ENCODE data around the gene KLHL3. TPM values are rescaled to one million over a fixed set of nuclear protein-coding genes. Genes with fewer than 3 reads are reported as not detected.

Gene KLHL3
- polyA plus RNA-seq, 1 donor, result 7.2 TPM

DNA sequence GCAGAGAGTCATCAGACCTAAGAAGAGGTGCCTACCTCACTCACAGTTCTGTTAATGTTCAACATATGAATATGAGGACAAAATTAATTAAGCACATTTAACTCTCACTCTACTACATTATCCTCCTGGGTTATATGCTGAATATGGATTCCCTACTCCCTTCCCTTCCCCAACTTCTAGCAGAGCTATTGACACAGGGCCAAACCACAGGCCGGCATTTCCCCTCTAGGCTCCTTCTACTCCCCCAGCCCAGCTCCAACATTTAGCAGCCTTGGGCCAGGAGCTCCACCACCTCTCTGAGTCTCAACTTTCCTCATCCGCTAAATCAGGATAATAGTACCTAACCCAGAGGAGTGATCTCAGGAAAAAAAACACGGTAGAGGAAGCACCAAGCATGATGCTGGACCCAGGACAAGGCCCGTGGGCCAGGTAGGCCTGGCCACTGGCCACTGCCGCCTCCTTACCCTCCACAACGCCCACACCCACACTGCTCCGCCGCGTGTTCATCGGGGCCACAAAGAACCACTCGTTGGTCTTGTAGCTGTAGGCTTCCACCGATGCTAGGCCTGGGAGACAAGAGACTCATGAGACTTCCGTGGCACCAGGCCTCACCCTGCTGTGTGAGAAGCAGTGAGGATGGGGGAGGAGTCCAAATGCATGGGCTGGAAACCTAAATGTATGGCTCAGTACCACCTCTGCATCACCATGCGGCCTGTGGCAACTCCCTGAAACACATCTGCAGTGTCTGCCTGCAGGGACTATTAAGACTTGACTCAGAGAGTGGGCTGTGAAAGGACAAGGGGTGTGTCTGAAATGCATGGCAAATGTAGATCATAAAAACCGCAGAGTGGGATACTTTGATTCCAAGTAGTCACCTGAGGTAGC is 98.8 kb downstream of the KLHL3 start:
- H3K36me3 ChIP-seq (ENCODE audit: control insufficient read depth, insufficient read depth, low read length), result peaks cover 7% of the 10 kb centered on the region
- no peak overlapping the region for H3K27ac ChIP-seq (ENCODE audit: low read length)
- DNase-seq, result no peak
- no peaks in the 10 kb centered on the region for H3K4me1 ChIP-seq (ENCODE audit: control insufficient read depth, insufficient read depth, low read length)
- no peaks in the 10 kb centered on the region for H3K27me3 ChIP-seq (ENCODE audit: control insufficient read depth, insufficient read depth, low read length)
- H3K4me3 ChIP-seq (ENCODE audit: low read length), result no peak overlapping the region
- no CpG with 5 or more reads among the region's 15 CpGs for WGBS (ENCODE audit: insufficient coverage, low lambda C conversion rate)
- no peaks in the 10 kb centered on the region for H3K9me3 ChIP-seq (ENCODE audit: control insufficient read depth, low read depth, low read length)

DNA sequence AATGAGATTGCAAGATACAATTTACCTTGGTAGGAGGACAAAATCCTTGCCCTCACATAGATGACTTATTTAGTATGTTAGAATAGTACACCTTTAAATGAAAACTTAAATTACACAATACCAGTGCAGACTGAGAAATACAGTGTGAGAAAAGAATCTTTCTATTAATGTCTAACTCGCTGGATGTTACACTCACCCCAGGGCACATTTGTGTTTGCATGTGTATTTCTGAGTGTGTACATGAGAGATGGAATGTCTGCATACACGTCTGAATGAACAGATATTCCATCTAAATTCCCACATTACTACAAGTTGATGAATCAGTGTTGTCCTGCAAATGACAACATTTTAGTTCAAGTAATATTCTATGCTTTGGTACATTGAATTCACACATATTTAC is 99.8 kb downstream of the KLHL3 start:
- no peak overlapping the region for H3K4me3 ChIP-seq (ENCODE audit: low read length)
- no peaks in the 10 kb centered on the region for H3K4me1 ChIP-seq (ENCODE audit: control insufficient read depth, insufficient read depth, low read length)
- WGBS (ENCODE audit: insufficient coverage, low lambda C conversion rate), result no CpG with 5 or more reads among the region's 2 CpGs
- H3K9me3 ChIP-seq (ENCODE audit: control insufficient read depth, low read depth, low read length), result no peaks in the 10 kb centered on the region
- DNase-seq, result no peak
- no peak overlapping the region for H3K27ac ChIP-seq (ENCODE audit: low read length)
- no peaks in the 10 kb centered on the region for H3K27me3 ChIP-seq (ENCODE audit: control insufficient read depth, insufficient read depth, low read length)
- peaks cover 7% of the 10 kb centered on the region for H3K36me3 ChIP-seq (ENCODE audit: control insufficient read depth, insufficient read depth, low read length)

GRCh38 chr5:137635521-137635921 is 100.4 kb downstream of the KLHL3 start:
- peaks cover 7% of the 10 kb centered on the region for H3K36me3 ChIP-seq (ENCODE audit: control insufficient read depth, insufficient read depth, low read length)
- no peak overlapping the region for H3K4me3 ChIP-seq (ENCODE audit: low read length)

DNA sequence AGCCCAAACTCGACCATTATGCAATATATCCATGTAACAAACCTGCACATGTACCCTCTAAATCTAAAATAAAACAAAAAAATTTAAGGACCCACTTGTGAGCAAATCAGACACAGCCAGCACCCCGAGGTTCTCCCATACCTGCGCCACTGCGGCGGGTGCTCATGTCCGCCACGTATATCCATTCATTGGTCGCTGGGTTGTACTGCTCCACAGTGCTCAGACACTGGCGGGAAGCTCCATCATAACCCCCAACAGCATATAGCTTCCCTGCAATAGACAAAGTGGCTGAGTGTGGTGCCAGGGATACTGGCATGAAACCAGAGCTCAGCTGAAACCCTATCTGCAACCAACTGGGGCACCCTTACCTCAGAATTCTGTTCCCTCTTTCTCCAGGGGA is 102.0 kb downstream of the KLHL3 start:
- WGBS (ENCODE audit: insufficient coverage, low lambda C conversion rate), result no CpG with 5 or more reads among the region's 9 CpGs
- Histone ChIP-seq H3K4me1 (ENCODE audit: control insufficient read depth, insufficient read depth, low read length) (no peaks in the 10 kb centered on the region), H3K27me3 (ENCODE audit: control insufficient read depth, insufficient read depth, low read length) (no peaks in the 10 kb centered on the region), H3K36me3 (ENCODE audit: control insufficient read depth, insufficient read depth, low read length) (peaks cover 7% of the 10 kb centered on the region), H3K4me3 (ENCODE audit: low read length) (no peak overlapping the region), H3K9me3 (ENCODE audit: control insufficient read depth, low read depth, low read length) (no peaks in the 10 kb centered on the region), H3K27ac (ENCODE audit: low read length) (no peak overlapping the region)
- no peak for DNase-seq

More at GRCh38 chr5:137635521-137635921, 100.4 kb downstream of the KLHL3 start:
- Histone ChIP-seq H3K4me1 (ENCODE audit: control insufficient read depth, insufficient read depth, low read length) (no peaks in the 10 kb centered on the region), H3K27ac (ENCODE audit: low read length) (no peak overlapping the region), H3K27me3 (ENCODE audit: control insufficient read depth, insufficient read depth, low read length) (no peaks in the 10 kb centered on the region), H3K9me3 (ENCODE audit: control insufficient read depth, low read depth, low read length) (no peaks in the 10 kb centered on the region)
- no peak for DNase-seq
- WGBS (ENCODE audit: insufficient coverage, low lambda C conversion rate), result no CpG with 5 or more reads among the region's 1 CpG

DNA sequence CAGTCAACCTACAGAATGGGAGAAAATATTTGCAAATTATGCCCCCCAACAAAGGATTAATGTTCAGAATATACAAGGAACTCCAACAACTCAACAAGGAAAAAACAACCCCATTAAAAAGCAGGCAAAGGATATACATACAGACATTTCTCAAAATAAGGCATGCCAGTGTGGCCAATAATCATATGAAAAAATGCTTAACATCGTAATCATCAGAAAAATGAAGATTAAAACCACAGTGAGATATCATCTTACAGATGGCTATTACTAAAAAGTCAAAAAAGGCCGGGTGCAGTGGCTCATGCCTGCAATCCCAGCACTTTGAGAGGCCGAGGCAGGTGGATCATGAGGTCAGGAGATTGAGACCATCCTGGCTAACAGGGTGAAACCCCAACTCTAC is 103.2 kb downstream of the KLHL3 start:
- WGBS (ENCODE audit: insufficient coverage, low lambda C conversion rate), result 92% methylated on average over 2 of the region's 3 CpGs
- Histone ChIP-seq H3K36me3 (ENCODE audit: control insufficient read depth, insufficient read depth, low read length) (no peaks in the 10 kb centered on the region), H3K4me3 (ENCODE audit: low read length) (no peak overlapping the region), H3K27ac (ENCODE audit: low read length) (no peak overlapping the region), H3K4me1 (ENCODE audit: control insufficient read depth, insufficient read depth, low read length) (no peaks in the 10 kb centered on the region), H3K27me3 (ENCODE audit: control insufficient read depth, insufficient read depth, low read length) (no peaks in the 10 kb centered on the region), H3K9me3 (ENCODE audit: control insufficient read depth, low read depth, low read length) (no peaks in the 10 kb centered on the region)
- DNase-seq, result no peak

- WGBS (ENCODE audit: insufficient coverage, low lambda C conversion rate), result 50% methylated on average over 1 of the region's 2 CpGs
- DNase-seq, result no peak
- H3K9me3 ChIP-seq (ENCODE audit: control insufficient read depth, low read depth, low read length), result no peaks in the 10 kb centered on the region
- no peaks in the 10 kb centered on the region for H3K27me3 ChIP-seq (ENCODE audit: control insufficient read depth, insufficient read depth, low read length)
- H3K4me3 ChIP-seq (ENCODE audit: low read length), result no peak overlapping the region
- H3K4me1 ChIP-seq (ENCODE audit: control insufficient read depth, insufficient read depth, low read length), result no peaks in the 10 kb centered on the region
- no peaks in the 10 kb centered on the region for H3K36me3 ChIP-seq (ENCODE audit: control insufficient read depth, insufficient read depth, low read length)
- H3K27ac ChIP-seq (ENCODE audit: low read length), result no peak overlapping the region
Observed at GRCh38 chr5:137631453-137631852, 104.4 kb downstream of the KLHL3 start.

- Histone ChIP-seq H3K4me3 (ENCODE audit: low read length) (no peak overlapping the region), H3K27ac (ENCODE audit: low read length) (no peak overlapping the region), H3K36me3 (ENCODE audit: control insufficient read depth, insufficient read depth, low read length) (no peaks in the 10 kb centered on the region), H3K27me3 (ENCODE audit: control insufficient read depth, insufficient read depth, low read length) (no peaks in the 10 kb centered on the region), H3K4me1 (ENCODE audit: control insufficient read depth, insufficient read depth, low read length) (no peaks in the 10 kb centered on the region), H3K9me3 (ENCODE audit: control insufficient read depth, low read depth, low read length) (no peaks in the 10 kb centered on the region)
- no peak for DNase-seq
- 80% methylated on average over 1 of the region's 3 CpGs for WGBS (ENCODE audit: insufficient coverage, low lambda C conversion rate)
Observed at GRCh38 chr5:137630972-137631370, 104.9 kb downstream of the KLHL3 start.

GRCh38 chr5:137630216-137630971 is 105.5 kb downstream of the KLHL3 start:
- H3K27me3 ChIP-seq (ENCODE audit: control insufficient read depth, insufficient read depth, low read length), result no peaks in the 10 kb centered on the region
- no peak overlapping the region for H3K27ac ChIP-seq (ENCODE audit: low read length)
- no peaks in the 10 kb centered on the region for H3K36me3 ChIP-seq (ENCODE audit: control insufficient read depth, insufficient read depth, low read length)
- WGBS (ENCODE audit: insufficient coverage, low lambda C conversion rate), result 100% methylated on average over 1 of the region's 10 CpGs
- H3K9me3 ChIP-seq (ENCODE audit: control insufficient read depth, low read depth, low read length), result no peaks in the 10 kb centered on the region
- H3K4me1 ChIP-seq (ENCODE audit: control insufficient read depth, insufficient read depth, low read length), result no peaks in the 10 kb centered on the region
- DNase-seq, result no peak
- no peak overlapping the region for H3K4me3 ChIP-seq (ENCODE audit: low read length)

DNA sequence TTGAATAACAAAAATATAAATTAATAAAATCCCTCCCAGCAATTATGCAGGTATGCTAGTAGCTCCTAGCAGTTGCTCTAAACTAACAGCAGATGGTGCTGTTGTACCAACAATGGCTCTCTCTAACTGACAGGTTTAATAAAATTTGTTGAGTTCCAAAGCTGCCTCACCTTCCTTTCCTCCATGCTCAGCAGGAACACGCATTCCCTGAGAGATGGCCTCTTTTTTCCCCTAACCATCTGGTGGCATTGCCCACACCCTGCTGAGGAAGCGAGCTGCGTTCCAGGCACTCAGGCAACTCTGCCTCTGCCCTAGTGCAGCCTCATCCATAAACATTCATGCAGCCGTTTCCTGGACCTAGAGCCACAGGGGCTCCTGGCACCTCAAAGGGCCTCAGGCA is 106.2 kb downstream of the KLHL3 start:
- H3K9me3 ChIP-seq (ENCODE audit: control insufficient read depth, low read depth, low read length), result no peaks in the 10 kb centered on the region
- no peaks in the 10 kb centered on the region for H3K36me3 ChIP-seq (ENCODE audit: control insufficient read depth, insufficient read depth, low read length)
- no peaks in the 10 kb centered on the region for H3K4me1 ChIP-seq (ENCODE audit: control insufficient read depth, insufficient read depth, low read length)
- WGBS (ENCODE audit: insufficient coverage, low lambda C conversion rate), result no CpG with 5 or more reads among the region's 4 CpGs
- H3K27ac ChIP-seq (ENCODE audit: low read length), result no peak overlapping the region
- no peak overlapping the region for H3K4me3 ChIP-seq (ENCODE audit: low read length)
- peak; percentile 23 to 30 for DNase-seq
- no peaks in the 10 kb centered on the region for H3K27me3 ChIP-seq (ENCODE audit: control insufficient read depth, insufficient read depth, low read length)

DNA sequence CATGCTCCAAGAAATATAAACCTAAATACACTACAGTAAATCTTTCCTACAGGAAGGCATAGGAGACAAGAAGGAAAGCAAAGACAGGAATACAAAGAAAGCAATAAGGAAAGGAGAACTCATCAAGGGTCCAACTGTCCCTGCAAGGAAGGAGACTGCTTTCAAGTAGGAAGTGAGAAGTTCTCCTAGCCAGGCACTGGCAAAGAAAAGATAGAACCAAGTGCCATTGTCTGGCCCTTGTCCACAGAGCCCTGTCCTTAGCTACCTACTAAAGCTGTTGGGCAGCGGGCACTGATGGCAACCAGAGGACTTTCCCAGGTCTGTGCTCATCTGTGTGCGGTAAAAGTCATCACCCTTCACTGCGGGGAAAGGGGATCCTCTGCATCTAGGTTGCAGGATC is 108.2 kb downstream of the KLHL3 start:
- H3K36me3 ChIP-seq (ENCODE audit: control insufficient read depth, insufficient read depth, low read length), result peaks cover 2% of the 10 kb centered on the region
- no peak overlapping the region for H3K4me3 ChIP-seq (ENCODE audit: low read length)
- no peaks in the 10 kb centered on the region for H3K27me3 ChIP-seq (ENCODE audit: control insufficient read depth, insufficient read depth, low read length)
- no peaks in the 10 kb centered on the region for H3K4me1 ChIP-seq (ENCODE audit: control insufficient read depth, insufficient read depth, low read length)
- H3K27ac ChIP-seq (ENCODE audit: low read length), result no peak overlapping the region
- WGBS (ENCODE audit: insufficient coverage, low lambda C conversion rate), result no CpG with 5 or more reads among the region's 3 CpGs
- no peak for DNase-seq
- no peaks in the 10 kb centered on the region for H3K9me3 ChIP-seq (ENCODE audit: control insufficient read depth, low read depth, low read length)

Data from large intestine (tissue), 3 donors.